OCI-LY1 (cell line): ENCODE data around the gene CRPPA.

Experiments
- CTCF ChIP-seq: fragments of 200-600 bp; sonication (generic), shearing (Covaris generic); IDR thresholded peaks from 2 replicates; pipeline ENCODE4 v1.5.1; 2017; ENCODE audit warnings: mild to moderate bottlenecking, antibody characterized with exemption, low read length, moderate library complexity, mixed read lengths
- EZH2 ChIP-seq: fragments of 200-600 bp; sonication (generic), shearing (Covaris generic); IDR thresholded peaks from 2 replicates; pipeline ENCODE4 v1.8.0; 2017; ENCODE audit warnings: borderline replicate concordance, mixed run types, mild to moderate bottlenecking, antibody characterized with exemption, low read length, moderate library complexity, mixed read lengths

DNA sequence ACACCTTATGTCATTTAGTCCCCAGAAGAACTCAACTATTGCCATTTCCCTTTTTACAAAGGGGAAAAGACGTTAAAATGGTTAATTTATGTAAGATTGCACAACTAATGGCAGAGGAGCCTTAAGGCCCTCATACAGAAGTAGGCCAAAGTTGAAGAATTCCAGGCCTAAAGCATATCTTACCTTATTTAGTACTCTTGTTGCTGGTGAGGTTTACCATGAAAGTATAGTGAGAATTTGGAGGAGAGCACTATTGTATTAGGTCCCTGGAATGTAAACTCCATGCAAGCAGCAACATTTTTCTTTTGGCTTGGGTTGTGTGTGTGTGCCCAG lies 731 bp upstream of the CRPPA start:
- TF ChIP-seq CTCF (no peak), EZH2 (no peak)
